Measurements from ENCODE around the gene RNF148.
"Not testable (repeated sequence)": the region's sequence is repeated elsewhere in the genome, so short reads cannot be mapped to it uniquely, and the experiment has no call there.

Gene RNF148

DNA sequence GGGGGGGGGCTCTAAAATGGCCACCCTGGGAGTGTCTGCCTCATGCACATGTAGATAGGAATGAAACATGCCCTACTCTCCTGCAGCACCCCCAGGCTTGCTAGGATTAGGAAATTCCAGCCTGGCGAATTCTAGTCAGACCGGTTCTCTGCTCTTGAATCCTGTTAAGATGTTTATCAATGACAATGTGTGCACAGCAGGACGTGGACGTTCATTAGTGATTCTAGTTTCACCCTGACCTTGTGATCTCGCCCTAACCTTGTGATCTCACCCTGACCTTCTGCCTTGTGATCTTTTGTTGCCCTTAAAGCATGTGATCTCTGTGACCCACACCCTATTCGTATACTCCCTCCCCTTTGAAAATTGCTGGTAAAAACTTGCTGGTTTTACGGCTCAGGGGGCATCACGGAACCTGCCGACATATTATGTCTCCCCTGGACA, 23.4 kb downstream of the RNF148 start:
- H3K4me1 Mint-ChIP-seq (ENCODE audit: low read depth); H3K4me3 Mint-ChIP-seq; H3K27ac Mint-ChIP-seq; H3K36me3 Mint-ChIP-seq; H3K9me3 Mint-ChIP-seq (ENCODE audit: low read depth); H3K27me3 Mint-ChIP-seq: not testable (repeated sequence)

GRCh38 chr7:122677149-122677548, 25.6 kb downstream of the RNF148 start:
- Mint-ChIP-seq H3K36me3 (no peaks in the 10 kb centered on the region), H3K27ac (no peak overlapping the region), H3K4me1 (ENCODE audit: low read depth) (no peaks in the 10 kb centered on the region), H3K9me3 (ENCODE audit: low read depth) (peaks cover 3% of the 10 kb centered on the region), H3K4me3 (no peak overlapping the region), H3K27me3 (no peaks in the 10 kb centered on the region)

DNA sequence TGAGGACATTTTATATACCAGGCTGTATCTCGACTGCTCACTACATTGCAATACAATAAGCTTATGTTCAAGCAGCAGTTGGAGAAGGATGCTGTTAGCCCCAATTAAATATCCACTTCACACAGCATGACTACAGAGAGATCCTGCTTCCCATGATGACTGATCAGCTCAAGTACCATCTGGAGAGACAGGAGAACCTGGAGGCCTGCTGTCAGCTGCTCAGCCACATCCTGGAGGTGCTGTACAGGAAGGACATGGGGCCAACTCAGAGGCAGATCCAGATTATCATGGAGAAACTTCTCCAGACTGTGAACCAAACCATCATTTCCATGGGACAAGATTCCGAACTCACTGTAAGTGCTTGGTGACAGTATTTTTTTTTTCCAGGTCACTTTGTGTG, 26.3 kb downstream of the RNF148 start:
- no peaks in the 10 kb centered on the region for H3K27me3 Mint-ChIP-seq
- no peaks in the 10 kb centered on the region for H3K36me3 Mint-ChIP-seq
- H3K9me3 Mint-ChIP-seq (ENCODE audit: low read depth): peaks cover 3% of the 10 kb centered on the region
- no peaks in the 10 kb centered on the region for H3K4me1 Mint-ChIP-seq (ENCODE audit: low read depth)
- no peak overlapping the region for H3K27ac Mint-ChIP-seq
- no peak overlapping the region for H3K4me3 Mint-ChIP-seq

- H3K27me3 Mint-ChIP-seq: no peaks in the 10 kb centered on the region
These were observed 27.1 kb downstream of the RNF148 start for GRCh38 chr7:122675621-122676020.

GRCh38 chr7:122675011-122675410, 27.7 kb downstream of the RNF148 start:
- Mint-ChIP-seq H3K36me3 (no peaks in the 10 kb centered on the region), H3K4me1 (ENCODE audit: low read depth) (no peaks in the 10 kb centered on the region), H3K4me3 (no peak overlapping the region), H3K27ac (no peak overlapping the region), H3K27me3 (no peaks in the 10 kb centered on the region), H3K9me3 (ENCODE audit: low read depth) (peaks cover 3% of the 10 kb centered on the region)

More at GRCh38 chr7:122675621-122676020, 27.1 kb downstream of the RNF148 start:
- Mint-ChIP-seq H3K27ac (no peak overlapping the region), H3K36me3 (no peaks in the 10 kb centered on the region), H3K9me3 (ENCODE audit: low read depth) (peaks cover 3% of the 10 kb centered on the region), H3K4me1 (ENCODE audit: low read depth) (no peaks in the 10 kb centered on the region), H3K4me3 (no peak overlapping the region)

- Mint-ChIP-seq H3K27ac (no peak overlapping the region), H3K9me3 (ENCODE audit: low read depth) (peaks cover 2% of the 10 kb centered on the region)
These were observed 28.2 kb downstream of the RNF148 start for GRCh38 chr7:122674502-122674901.

DNA sequence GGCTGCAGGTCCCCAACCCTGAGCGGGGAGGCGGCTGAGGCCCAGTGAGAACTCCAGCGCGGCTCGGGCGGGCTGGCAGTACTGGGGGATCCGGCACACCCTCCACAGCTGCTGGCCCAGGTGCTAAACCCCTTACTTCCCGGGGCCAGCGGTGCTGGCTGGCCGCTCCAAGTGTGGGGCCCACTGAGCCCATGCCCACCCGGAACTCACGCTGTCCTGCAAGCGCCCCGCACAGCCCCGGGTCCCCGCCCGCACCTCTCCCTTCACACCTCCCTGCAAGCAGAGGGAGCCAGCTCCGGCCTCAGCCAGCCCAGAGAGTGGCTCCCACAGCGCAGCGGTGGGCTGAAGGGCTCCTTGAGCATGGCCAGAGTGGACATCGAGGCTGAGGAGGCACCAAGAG, 28.8 kb downstream of the RNF148 start:
- H3K27ac Mint-ChIP-seq: no peak overlapping the region
- no peaks in the 10 kb centered on the region for H3K36me3 Mint-ChIP-seq
- H3K4me3 Mint-ChIP-seq: no peak overlapping the region
- H3K27me3 Mint-ChIP-seq: no peaks in the 10 kb centered on the region
- H3K4me1 Mint-ChIP-seq (ENCODE audit: low read depth): no peaks in the 10 kb centered on the region
- no peaks in the 10 kb centered on the region for H3K9me3 Mint-ChIP-seq (ENCODE audit: low read depth)

More at GRCh38 chr7:122674502-122674901, 28.2 kb downstream of the RNF148 start:
- Mint-ChIP-seq H3K36me3 (no peaks in the 10 kb centered on the region), H3K4me1 (ENCODE audit: low read depth) (no peaks in the 10 kb centered on the region), H3K27me3 (no peaks in the 10 kb centered on the region), H3K4me3 (no peak overlapping the region)

DNA sequence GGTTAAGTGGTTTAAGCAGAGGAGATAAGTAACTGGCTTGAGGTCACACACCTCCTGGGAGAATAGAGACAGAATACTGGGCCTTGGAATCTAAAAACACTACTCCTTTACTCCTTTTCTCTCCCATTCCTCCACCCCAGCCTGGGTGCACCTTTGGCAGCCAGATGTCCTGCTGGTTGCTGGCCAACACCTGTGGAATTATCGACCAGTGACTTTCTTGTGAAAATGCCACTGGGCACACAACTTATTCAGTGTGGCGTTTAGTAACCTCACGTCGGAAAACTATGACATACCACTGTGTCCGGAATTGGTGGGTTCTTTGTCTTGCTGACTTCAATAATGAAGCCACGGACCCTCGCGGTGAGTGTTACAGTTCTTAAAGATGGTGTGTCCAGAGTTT, 30.2 kb downstream of the RNF148 start:
- Mint-ChIP-seq H3K27ac (no peak overlapping the region), H3K27me3 (no peaks in the 10 kb centered on the region)

DNA sequence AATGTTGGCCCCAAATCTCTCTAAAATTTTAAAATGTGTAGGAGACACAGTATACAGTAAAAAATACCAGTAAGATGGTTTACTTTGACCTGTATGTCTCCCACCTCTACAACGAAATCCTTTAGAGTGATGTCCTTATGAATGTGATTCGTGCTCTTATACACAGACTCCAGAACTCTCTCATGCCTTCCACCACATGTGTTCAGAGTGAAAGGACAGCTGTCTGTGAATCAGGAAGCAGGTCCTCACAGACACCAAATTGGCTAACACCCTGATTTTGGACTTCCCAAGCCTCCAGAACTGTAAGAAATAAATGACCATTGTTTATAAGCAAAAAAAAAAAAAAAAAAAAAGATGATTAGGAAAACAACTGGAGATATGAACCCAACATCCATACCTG, 39.0 kb downstream of the RNF148 start:
- no peaks in the 10 kb centered on the region for H3K27me3 Mint-ChIP-seq
- H3K4me3 Mint-ChIP-seq: no peak overlapping the region
- no peak overlapping the region for H3K27ac Mint-ChIP-seq
- no peaks in the 10 kb centered on the region for H3K36me3 Mint-ChIP-seq
- no peaks in the 10 kb centered on the region for H3K4me1 Mint-ChIP-seq (ENCODE audit: low read depth)
- peaks cover 7% of the 10 kb centered on the region for H3K9me3 Mint-ChIP-seq (ENCODE audit: low read depth)

More for the DNA sequence above, 30.2 kb downstream of the RNF148 start:
- Mint-ChIP-seq H3K4me3 (no peak overlapping the region), H3K9me3 (ENCODE audit: low read depth) (no peaks in the 10 kb centered on the region), H3K36me3 (no peaks in the 10 kb centered on the region), H3K4me1 (ENCODE audit: low read depth) (no peaks in the 10 kb centered on the region)

DNA sequence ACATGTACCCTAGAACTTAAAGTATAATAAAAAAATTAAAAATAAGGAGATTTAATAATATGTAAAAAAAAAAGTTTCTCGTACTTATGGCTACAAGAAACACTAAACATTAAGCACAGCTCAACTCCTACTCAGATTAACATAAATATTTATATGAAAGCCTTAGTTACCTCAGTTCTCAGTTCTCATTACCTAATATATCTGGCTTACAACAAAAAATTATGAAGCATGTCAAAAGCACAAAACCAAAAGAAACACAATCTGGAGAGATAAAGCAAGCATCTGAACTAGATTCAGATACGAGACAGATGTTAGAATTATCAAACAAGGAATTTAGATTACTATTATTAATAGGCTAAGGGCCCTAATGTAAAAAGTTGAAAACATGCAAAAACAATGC, 43.9 kb downstream of the RNF148 start:
- Mint-ChIP-seq H3K27me3 (no peaks in the 10 kb centered on the region), H3K9me3 (ENCODE audit: low read depth) (no peaks in the 10 kb centered on the region), H3K4me1 (ENCODE audit: low read depth) (no peaks in the 10 kb centered on the region), H3K4me3 (no peak overlapping the region), H3K36me3 (no peaks in the 10 kb centered on the region), H3K27ac (no peak overlapping the region)

- H3K4me1 Mint-ChIP-seq (ENCODE audit: low read depth): no peaks in the 10 kb centered on the region
- H3K4me3 Mint-ChIP-seq: no peak overlapping the region
- H3K36me3 Mint-ChIP-seq: no peaks in the 10 kb centered on the region
- no peaks in the 10 kb centered on the region for H3K27me3 Mint-ChIP-seq
- H3K9me3 Mint-ChIP-seq (ENCODE audit: low read depth): no peaks in the 10 kb centered on the region
- no peak overlapping the region for H3K27ac Mint-ChIP-seq
These were observed 49.0 kb downstream of the RNF148 start for GRCh38 chr7:122653685-122654084.

GRCh38 chr7:122652876-122653275, 49.8 kb downstream of the RNF148 start:
- Mint-ChIP-seq H3K9me3 (ENCODE audit: low read depth) (no peaks in the 10 kb centered on the region), H3K27ac (no peak overlapping the region), H3K36me3 (no peaks in the 10 kb centered on the region), H3K27me3 (no peaks in the 10 kb centered on the region), H3K4me1 (ENCODE audit: low read depth) (no peaks in the 10 kb centered on the region), H3K4me3 (no peak overlapping the region)

All from activated naive CD8-positive, alpha-beta T cell (primary cell).